ENCODE data around the gene SERINC3.

SERINC3 gene

GRCh38 chr20:44496976-44497375, 24.9 kb downstream of the SERINC3 start:
- DNase-seq (ENCODE audit: low read depth): no peak
- TF ChIP-seq CTCF (IDR thresholded peaks at IDR 0.05; ENCODE audit: control insufficient read depth, extremely low read depth, insufficient read depth): no peak
- no peak overlapping the region for H3K4me3 ChIP-seq (ENCODE audit: low read depth, low read length)

DNA sequence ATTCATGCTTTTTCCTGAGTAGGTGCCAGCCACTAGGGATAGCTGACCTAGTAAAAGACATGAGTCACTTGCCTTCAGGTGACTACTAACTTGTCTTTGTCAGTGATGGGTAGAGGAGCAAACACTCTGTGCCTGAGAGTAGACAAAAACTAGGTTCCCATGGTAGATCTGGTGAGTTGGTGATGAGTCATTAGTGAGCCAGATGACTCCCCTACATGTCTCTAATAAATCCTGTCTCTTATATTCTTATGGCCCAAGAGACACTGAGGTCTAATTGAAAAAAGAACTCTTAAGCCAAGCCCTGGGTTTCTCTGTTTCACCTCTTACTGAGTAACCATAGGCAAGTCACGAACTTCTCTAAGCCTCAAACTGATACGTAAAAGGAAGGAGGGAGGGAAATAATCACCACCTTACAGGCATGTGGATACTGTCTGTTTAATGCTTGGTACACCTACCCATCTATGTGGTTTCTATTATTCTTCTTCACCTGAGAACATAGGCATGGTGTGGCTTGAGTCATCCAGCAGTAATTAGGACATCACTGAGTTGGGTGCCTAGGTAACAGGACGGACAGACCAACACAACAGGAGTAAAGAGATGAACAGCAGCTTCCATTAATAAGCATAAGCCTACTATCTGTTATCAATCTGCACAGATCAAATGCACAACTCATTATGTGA, 25.9 kb downstream of the SERINC3 start:
- no peak overlapping the region for H3K4me3 ChIP-seq (ENCODE audit: low read depth, low read length)
- DNase-seq (ENCODE audit: low read depth): no peak
- TF ChIP-seq CTCF (IDR thresholded peaks at IDR 0.05; ENCODE audit: control insufficient read depth, extremely low read depth, insufficient read depth): no peak

DNA sequence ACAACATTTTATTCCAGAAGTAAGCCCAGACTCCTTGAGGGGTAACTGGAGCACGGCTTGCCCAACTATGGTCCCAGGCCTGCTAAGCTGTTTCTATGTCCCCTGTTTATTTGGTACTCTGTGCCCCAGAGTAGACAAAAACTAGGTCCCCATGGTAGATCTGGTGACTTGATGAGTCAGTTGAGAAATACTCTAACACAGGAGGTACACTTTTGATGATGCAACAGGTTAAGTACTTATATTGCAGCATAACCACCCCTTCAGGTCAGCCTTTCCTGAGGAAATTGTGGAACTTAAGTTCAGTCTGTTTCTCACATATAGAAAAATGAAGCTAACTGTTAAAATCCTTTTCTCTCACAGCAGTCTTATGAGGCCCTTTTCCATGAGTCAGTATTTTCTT, 26.6 kb downstream of the SERINC3 start:
- no peak for DNase-seq (ENCODE audit: low read depth)

DNA sequence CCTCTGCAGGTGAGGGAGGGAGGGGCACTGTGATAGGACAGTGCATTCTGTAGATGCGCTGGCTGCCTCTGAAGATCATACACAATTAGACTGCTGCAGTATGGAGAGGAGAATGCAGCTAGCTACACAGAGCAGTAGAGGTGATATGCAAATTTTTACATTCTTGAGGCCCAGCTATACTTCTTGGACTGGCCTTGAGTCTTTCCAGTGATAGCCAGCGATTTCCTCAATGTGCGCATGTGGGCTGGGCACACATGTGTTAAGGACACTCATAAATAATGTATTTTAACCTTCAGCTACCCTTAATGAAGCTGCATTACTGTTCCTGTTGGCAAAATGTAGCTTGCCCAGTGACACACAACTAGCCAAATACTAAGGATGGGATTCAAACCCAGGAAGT, 27.2 kb downstream of the SERINC3 start:
- no peak for TF ChIP-seq CTCF (IDR thresholded peaks at IDR 0.05; ENCODE audit: control insufficient read depth, extremely low read depth, insufficient read depth)
- no peak for DNase-seq (ENCODE audit: low read depth)
- H3K4me3 ChIP-seq (ENCODE audit: low read depth, low read length): no peak overlapping the region

More for the DNA sequence above, 26.6 kb downstream of the SERINC3 start:
- no peak for TF ChIP-seq CTCF (IDR thresholded peaks at IDR 0.05; ENCODE audit: control insufficient read depth, extremely low read depth, insufficient read depth)
- no peak overlapping the region for H3K4me3 ChIP-seq (ENCODE audit: low read depth, low read length)

DNA sequence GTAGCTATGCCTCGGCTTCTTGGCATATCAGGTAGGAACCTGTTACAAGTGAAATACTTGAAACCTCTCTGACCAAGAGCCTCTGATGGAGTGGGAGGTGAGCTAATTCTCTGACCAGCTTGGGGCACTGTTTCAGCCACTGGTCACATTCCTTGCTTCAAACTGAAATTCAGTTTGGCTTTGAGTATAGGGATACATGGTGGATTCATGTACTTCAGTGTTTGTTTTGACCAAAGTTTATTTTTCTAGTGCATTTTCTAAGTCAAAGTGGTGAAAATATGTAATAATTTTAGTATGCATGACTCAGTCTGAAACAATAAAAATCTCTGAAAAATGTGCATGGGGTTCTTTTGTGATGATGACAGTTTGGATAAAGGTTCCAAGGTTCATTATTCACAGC, 27.6 kb downstream of the SERINC3 start:
- H3K4me3 ChIP-seq (ENCODE audit: low read depth, low read length): no peak overlapping the region
- no peak for DNase-seq (ENCODE audit: low read depth)
- TF ChIP-seq CTCF (IDR thresholded peaks at IDR 0.05; ENCODE audit: control insufficient read depth, extremely low read depth, insufficient read depth): no peak

DNA sequence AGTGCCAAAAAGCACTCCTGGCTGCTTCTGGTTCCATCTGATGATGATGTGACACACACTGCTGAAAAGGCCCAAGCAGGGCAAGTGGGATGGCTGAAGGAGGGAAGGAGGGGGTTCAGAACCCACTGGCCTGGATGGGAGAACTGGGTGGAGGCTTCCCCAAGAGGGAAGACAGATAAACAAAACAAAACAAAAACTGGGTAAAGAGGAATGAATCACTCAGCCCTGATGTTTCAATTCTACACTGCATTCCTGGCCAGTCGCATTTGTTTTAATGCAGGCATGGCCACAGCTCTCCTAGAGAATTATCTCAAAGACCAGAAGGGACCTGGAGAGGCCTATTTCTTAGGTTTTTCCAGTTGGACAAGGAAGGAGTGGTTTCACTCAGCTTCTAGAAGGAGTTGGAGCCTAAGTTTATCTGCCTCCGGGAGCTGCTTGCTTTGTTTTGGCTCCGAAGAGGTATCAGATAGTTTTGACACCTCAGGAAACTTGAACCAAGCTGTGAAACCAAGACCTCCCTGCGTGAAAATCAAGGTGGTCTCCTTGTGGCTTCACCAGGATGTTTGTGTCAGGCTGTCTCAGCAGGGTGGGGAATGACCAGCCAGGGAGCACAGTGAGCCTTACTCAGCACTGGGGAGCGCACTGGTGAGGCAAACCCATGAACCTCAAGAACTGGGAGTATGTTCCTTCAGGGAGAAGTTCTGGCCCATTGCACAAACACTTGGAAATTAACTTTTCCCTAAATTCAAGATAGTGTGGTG, 30.1 kb downstream of the SERINC3 start:
- no peak for DNase-seq (ENCODE audit: low read depth)
- H3K4me3 ChIP-seq (ENCODE audit: low read depth, low read length): no peak overlapping the region
- TF ChIP-seq CTCF (IDR thresholded peaks at IDR 0.05; ENCODE audit: control insufficient read depth, extremely low read depth, insufficient read depth): no peak

All from LNCaP clone FGC (cell line).